LNCAP (cell line): ENCODE data around the gene SCO2.

Experiments
- TF ChIP-seq, protein P1 (sequence below): fragments of 450-650 bp; IDR thresholded peaks from 2 replicates; pipeline ENCODE4 v1.5.1; 2017; ENCODE audit warnings: mild to moderate bottlenecking

SCO2 gene

DNA sequence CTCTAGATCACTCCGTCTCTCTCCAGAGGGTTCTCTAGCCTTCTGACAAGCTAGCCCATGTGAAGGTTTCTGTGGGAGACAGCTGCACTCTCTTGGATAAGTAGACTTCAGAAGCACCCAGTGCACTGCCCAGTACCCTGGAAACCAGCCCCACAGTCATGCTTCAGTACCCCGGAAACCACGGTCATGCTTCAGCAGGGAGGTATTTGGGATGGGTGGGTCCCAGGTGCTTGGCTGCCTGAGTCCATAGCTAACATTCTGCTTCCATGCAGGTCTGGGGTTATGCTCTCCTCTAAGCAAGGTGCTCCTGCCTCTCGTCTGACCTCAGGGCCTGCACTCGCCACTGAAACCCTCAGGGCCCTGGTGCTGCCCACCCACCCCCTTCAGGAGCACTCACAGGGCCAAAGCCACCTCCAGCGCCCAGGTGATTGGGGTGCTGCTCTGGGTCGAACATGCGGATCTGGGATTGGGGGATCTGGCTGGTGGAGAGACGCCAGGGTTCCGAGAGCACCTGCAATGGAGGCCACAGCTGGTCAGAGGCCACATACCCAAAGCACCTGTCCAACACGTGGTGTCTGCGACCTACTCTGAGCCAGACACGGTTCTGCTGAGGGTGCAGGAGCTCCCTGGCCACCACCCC is 44.6 kb upstream of the SCO2 start:
- TF ChIP-seq, protein P1, sequence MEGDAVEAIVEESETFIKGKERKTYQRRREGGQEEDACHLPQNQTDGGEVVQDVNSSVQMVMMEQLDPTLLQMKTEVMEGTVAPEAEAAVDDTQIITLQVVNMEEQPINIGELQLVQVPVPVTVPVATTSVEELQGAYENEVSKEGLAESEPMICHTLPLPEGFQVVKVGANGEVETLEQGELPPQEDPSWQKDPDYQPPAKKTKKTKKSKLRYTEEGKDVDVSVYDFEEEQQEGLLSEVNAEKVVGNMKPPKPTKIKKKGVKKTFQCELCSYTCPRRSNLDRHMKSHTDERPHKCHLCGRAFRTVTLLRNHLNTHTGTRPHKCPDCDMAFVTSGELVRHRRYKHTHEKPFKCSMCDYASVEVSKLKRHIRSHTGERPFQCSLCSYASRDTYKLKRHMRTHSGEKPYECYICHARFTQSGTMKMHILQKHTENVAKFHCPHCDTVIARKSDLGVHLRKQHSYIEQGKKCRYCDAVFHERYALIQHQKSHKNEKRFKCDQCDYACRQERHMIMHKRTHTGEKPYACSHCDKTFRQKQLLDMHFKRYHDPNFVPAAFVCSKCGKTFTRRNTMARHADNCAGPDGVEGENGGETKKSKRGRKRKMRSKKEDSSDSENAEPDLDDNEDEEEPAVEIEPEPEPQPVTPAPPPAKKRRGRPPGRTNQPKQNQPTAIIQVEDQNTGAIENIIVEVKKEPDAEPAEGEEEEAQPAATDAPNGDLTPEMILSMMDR = no peak

DNA sequence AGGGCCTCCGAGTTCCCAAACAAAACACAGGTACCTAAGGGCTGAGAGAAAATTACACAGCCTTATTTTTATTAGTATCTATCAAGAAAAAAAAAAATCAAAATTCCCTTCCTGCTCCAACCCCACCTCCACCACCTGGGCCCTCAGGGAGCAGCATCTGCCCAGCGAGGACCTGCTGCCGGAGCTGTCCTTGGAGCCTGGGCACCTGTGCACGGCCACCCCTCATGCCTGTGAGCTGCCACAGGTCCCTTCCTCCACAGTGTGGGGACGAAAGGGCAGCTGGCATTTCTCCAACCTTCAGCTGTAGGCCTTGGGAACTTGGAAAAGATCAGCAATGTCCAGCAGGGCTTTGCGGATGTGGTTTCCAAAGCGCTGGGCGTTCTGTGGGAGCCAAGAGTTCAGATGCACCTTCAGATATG is 43.7 kb upstream of the SCO2 start:
- TF ChIP-seq, protein P1 = no peak

DNA sequence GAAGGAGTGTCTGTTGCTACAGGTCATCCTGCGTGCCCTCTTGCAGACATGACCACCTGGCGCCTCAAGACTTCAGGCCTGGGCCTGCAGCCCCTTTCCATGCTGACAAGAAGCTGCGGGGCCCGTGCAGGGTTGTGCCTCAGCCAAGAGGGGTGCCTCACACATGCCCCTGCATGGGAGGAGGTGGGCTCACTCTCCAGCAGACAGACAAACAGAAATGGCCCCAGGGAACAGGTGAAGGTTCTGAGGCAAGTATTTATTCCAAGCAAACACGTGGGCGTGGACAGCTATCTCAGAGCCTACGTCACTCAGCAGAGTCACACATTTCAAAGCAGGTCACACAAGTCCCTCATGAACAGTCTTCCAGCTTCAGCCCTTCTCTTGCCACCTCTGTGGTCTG is 43.2 kb upstream of the SCO2 start:
- TF ChIP-seq, protein P1 = no peak

DNA sequence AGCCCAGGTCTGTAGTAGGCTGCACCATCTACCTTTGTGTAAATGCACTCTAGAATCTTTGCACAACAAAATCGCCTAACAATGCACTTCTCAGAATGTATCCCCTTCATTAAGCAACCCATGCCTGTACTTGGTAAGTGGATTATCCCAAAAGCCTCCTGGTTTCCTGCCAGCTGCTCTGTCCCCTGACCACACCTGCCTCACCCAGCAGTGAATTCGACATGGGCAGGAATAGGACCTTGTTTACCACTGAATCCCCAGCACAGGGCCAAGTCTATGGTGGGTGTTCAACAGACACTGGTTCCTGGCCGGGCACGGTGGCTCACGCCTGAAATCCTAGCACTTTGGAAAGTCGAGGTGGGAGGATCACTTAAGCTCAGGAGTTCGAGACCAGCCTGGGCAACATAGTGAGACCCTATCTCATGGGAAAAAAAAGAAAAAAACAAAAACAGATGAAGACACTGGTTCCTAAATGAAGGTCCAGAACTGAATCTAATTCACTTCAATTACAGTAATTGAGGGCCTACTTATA is 42.4 kb upstream of the SCO2 start:
- TF ChIP-seq, protein P1 = no peak

- TF ChIP-seq, protein P1 = no peak
These were observed 38.9 kb upstream of the SCO2 start for GRCh38 chr22:50564289-50564688.

- TF ChIP-seq, protein P1 = no peak
These were observed 38.2 kb upstream of the SCO2 start for GRCh38 chr22:50563413-50564160.

GRCh38 chr22:50562523-50563412 is 37.4 kb upstream of the SCO2 start, which contains the start of gene SYCE3:
Gene SYCE3 (minus strand): TSS chr22:50562919. CDS start chr22:50556405, 6,514 bp downstream.
- TF ChIP-seq, protein P1 = peak; percentile 93
